ENCODE data around the gene CLCF1.
A peak's percentile ranks its signal among the peaks of the same experiment; 100 is the strongest.

CLCF1 gene

DNA sequence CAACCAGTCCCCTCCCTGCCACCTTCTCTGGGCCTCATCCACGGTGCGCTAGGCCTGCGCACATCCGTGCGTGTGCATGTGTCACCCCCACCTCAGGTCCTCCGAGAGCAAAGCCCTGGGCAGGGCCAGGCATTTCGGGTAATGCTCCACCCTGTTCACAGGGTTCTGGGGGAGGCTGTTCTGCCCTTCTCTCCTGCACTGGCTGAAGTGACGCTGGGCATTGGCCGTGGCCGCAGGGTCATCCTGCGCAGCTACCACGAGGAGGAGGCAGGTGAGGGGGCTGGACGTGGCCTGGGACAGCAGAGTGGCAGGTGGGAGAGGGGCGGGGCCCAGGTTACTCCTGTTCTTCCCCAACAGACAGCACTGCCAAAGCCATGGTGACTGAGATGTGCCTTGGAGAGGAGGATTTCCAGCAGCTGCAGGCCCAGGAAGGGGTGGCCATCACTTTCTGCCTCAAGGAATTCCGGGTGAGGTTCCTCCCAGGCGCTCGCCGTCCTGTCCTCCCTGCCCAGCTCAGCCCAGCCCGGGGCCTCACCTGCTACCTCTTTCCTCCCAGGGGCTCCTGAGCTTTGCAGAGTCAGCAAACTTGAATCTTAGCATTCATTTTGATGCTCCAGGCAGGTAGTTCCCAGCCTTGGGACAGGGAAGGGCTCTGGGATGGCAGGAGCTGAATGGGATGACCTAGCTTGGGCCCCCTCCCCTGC, 22.3 kb upstream of the CLCF1 start:
- no peak for DNase-seq

DNA sequence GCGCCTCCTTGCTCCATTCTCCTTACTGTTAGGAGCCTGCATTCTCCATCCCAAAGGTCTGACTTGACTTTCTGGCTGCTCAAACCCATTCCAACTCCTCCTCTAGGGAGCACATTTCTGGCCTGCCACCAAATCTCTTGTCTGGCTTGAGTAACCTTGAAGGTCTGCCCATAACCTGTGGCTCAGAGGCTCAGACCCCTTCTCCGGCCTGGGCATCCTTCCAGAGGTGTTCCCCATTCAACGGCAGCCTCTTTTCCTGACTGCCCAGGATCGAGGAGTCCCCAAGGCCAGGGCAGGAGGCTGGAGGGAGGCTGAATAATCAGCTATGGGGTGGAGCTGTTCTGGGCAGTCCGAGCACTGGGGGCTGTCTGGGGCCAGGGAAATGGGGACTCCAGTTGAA, 20.6 kb upstream of the CLCF1 start:
- DNase-seq, result no peak

DNA sequence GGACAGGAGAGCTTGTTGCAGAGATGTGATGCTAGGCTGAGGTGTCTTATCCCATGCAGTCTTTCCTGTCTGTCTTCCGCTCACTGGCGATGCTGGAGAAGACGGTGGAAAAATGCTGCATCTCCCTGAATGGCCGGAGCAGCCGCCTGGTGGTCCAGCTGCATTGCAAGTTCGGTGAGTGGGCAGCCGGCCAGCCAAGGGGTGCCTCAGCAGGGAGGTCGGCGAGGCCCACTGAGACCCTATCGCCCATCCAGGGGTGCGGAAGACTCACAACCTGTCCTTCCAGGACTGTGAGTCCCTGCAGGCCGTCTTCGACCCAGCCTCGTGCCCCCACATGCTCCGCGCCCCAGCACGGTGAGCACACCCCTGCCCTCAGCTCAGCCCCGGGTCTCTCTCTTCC, 20.0 kb upstream of the CLCF1 start:
- DNase-seq, result no peak

DNA sequence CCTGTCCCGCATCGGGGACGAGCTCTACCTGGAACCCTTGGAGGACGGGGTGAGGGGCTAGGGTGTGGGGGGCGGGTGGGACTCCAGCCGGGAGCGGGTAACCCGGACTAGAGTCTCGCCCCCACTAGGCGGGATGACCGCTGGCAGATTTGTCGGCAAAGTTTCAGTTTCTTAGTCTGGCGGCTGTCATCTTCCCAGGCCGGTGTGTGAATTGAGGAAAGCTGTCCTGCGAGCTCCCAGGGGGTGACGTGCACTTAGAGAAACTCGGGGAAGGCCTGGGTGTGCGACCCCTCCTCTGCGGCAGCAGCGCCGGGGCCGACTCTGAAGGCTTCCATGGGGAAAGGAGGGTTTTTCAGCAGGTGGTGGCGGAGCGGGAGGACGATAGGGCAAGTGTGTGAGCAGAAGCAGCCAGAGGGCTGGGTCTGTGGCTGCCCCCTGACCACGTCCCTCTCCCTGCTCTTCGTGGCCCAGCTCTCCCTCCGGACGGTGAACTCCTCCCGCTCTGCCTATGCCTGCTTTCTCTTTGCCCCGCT, 18.9 kb upstream of the CLCF1 start:
- DNase-seq, result no peak

DNA sequence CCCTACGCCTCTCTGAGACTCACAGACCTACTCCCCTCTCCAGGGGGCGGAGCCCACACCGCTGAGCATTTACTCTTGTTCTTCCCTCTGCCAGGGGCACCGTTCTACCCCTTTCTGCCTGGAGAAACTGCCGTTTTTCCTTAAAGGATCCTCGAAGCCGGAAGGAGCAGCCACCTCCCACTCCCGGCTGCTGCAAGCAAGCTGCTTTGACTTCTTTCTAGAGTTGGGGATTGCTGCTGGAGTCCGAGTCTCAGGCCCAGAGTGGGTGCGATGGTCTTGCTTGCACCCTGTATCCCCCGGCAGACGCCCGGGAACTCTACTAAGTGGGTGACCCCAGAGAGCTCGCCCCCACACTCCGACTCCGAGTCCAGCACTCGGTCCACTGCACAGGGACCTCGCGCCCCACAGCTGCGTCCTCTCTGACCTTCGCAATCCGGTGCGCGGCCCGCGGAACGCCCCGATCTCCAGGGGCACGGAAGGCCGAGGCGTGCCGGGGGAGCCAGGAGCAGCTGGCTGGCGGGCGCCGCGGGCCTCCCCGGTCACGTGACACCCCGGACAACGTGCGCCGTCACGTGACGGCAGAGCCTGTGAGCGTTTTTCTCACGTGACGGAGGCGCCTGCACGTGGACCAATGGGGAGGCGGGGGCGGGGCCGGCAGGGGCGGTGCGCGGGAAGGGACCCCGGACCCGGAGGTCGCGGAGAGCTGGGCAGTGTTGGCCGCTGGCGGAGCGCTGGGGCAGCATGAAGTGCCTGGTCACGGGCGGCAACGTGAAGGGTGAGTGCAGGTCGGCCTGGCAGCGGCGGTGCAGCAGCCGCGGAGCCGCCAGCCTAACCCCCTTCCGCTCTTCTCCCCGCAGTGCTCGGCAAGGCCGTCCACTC, 18.1 kb upstream of the CLCF1 start, which contains the start of gene RAD9A:
TSS of gene RAD9A (plus strand) at position 683 of the 879 bp plus-strand sequence. CDS start at position 742, 59 bp downstream.
- DNase-seq, result peak; percentile 92

DNA sequence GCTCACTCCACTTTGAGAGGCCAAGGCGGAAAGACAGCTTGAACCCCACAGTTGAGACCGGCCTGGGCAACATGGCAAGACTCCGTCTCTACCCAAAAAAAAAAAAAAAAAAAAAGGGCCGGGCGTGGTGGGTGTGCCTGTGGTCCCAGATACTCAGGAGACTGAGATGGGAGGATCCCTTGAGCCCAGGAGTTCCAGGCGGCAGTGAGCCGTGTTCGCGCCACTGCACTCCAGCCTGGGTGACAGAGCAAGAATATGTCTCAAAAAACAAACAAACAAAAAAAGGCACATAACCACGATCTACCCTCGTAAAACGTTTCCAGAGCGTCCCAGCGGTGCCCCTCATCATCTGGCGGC, 17.5 kb upstream of the CLCF1 start:
- no peak for DNase-seq

DNA sequence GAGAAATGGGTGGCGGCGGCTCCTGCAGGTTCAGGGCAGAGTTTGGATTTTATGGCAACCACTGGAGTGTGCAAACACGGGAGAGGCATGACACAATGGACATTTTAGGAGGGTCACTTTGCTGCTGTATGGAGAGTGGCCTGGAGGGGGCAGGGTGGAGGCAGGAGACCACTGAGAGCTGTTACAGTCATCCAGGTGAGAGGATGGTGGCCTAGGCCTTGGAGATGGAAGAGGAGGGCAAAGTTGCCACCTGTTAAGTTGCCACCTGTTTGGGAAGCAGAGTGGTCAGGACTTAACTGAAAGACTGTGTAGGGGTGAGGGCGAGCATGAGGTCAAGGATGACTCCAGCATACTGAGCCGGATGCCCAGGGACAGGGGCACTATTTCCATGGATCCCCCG, 16.1 kb upstream of the CLCF1 start:
- DNase-seq, result peak; percentile 65

DNA sequence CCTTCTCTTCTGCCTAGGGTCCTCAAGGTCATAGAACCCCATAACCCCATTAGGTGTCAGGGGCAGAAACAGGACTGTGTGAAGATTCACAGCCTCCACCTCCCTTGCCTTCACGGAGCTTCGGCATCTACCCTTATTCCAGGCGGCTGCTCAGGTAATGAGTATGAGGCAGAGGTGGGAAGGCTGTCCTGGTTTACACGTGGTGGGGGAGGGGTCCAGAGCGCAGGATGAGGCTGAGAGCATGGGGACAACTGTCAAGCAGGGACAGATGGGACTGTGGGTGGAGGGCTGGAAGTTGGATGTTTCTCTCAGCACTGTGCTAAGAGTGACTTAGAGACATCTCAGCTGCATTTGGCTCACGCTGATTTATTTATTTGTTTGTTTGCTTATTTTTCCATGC, 14.1 kb upstream of the CLCF1 start:
- DNase-seq, result no peak

DNA sequence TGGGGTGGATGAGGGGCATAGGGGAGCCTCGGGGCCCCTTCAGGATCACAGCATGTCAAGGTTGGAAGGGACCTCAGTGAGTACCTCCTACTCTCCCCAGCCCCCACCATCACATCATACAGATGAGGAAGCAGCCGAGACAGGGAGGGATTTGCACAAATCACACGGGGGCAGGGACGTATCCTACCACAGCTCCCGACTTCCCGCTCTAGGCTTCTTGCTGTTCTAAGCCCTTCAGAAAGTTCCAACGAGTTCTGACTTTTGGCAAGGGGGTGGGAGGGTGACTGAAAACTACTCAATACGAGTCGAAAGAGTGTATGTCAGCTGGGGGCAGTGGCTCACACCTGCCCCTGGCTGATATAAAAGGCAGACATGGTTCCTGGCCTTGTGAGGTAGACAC, 13.7 kb upstream of the CLCF1 start:
- no peak for DNase-seq

DNA sequence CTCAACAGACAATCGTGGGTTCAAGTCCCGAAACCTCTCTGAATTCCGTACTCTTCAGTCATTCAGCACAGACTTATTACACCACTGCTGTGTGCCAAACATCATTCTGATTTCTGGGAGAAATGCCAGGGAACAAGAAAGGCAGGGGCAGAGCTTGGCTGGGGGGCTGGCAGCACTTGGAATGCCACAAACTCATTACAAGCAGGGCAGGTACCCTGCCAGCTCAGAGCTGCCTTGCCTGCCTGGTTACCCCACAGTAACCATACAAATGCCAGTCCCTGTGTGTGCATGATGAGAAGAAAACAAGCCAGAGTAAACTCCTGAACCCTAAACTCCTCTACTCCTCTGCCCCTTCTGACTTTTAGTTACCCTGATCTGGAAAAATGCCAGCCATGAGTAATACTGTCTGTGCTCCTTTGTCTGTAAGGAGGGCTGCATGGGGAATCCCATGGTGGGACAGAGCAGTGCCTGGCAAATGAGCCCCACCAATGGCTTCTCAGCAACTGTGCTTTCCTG, 11.5 kb upstream of the CLCF1 start:
- DNase-seq, result no peak

DNA sequence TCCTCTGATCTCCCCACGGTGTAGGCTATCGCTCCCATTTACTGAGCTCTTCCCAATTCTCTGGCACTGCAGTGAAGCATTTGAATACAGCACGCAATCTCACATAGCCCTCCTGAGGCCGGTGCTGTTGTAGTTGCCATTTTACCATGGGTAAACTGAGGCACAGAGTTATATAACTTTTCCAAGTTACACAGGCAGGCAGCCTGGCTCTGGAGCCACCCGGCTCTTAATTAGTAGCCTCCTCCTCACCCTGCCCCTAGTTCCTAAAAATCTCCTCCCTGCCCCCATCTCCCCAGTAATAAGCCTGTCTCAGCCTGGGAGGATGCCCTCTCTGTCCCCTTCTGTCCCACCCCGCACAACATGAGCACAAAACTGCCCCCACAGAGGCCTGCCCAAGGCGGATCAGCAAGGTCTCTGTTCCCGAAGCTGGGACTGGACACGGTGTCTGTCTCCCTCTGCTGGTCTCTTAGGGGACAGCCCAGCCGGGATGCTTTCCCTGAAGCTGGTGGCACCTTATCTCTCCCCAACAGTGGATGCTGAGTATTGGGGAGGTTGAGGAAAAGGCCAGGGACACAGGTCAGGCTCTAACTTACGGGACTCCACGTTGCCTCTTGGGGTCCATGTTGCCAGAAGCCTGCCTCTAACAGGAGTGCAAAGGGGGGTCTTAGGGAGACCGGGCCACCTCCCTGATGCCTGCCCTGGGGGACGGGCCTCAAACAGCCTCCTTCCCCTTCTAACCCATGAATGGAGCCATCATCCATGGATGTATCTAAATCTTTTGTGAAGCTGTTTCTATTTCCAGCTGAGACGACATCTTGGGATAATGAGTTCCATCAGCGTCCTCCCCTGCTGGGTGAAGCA, 9.1 kb upstream of the CLCF1 start:
- DNase-seq, result peak; percentile 86

DNA sequence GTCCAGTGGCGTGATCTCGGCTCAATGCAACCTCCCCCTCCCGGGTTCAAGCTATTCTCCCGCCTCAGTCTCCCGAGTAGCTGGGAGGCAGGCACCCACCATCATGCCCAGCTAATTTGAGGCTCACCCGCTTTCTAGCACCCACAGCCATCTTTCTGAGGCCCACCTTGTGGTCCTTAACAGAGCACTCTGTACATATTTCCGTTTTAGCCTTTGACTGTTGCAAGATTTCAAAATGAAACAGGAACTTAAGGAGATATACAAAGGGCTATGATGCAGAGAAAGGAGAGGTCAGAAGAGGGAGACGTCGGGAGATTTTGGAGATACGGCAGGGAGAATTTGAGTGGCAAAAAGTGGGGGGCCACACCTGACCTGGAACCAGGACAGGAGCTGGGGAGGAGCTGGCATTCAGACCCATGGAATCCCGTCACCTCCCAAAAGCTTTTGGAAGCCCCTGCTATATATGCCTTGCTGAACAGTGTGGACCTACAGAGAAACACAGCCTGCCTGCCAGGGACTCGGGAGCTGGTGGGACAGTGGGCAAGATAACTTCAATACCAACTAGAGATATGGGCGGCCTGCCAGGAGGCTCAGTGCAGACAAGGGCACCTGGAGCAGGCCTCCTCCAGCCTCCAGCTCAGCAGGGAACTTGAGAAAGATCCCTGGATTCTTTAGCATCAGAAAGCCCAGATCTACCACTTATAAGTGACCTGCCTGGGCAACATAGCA, 8.0 kb upstream of the CLCF1 start:
- no peak for DNase-seq

DNA sequence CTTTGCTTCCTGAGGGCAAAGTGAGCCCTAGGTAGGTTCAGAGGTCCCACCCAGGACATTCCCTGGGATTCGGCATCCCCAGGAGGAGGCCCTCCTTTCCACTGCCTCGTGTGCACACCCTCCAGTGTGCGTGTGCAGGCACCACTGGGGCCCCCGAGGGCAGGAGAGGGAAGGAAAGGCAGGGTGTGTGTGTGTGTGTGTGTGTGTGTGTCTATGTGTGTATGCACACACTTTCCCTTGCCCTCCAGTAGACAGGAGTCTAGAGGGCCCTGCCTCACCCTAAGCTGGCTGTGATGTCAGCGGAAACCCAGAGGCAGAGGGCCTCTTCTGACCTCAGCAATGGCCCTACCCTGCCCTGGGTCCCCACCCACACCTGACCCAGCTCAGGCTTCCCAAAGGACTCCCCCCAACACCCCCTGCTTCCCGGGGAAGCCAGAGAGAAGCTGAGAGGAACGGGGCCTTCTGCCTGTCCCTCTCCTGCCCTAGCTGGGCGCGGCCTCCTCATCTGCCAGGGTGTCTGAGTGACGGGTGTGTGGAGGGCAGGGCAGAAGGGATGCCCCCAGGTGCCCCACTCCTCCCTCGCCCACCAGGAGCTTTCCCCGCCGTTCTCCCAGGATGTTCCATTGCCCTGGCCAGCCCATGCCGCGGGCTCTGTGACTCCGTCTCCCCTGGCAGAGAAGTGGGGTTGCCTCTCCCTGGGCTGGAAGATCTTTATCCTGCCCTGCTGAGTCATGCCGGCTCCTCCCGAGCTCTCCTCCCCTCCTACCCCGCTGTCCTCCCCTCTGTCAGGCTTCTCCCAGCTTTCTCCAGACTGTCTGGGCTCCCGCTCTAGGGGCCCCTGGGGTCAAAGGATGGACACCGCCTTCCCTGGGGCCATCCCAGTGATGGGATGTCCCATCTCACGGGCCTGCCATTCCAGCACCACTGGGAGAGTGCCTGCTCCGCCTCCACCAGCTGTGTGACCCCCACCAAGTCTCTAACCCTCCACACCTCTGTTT, 6.0 kb upstream of the CLCF1 start:
- no peak for DNase-seq

DNA sequence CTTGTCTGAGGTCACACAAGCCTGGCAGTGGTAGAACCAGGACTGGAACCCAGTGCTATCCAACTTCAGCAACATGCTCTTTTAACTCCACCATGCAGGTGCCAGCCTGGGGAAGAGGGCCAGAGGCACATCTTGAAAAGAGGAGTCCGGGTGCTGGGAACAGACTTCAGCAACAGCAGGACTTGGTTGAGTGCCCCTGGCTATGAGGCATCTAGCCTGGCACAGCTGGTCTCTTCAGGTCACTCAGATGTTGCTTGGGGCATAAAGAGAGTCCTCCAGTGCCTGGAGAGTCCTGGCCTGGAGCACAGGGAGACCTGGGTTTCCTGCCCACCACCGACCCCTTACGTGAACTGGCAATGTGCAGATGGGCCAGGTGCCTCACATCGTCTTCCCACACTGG, 5.1 kb upstream of the CLCF1 start:
- DNase-seq, result no peak

DNA sequence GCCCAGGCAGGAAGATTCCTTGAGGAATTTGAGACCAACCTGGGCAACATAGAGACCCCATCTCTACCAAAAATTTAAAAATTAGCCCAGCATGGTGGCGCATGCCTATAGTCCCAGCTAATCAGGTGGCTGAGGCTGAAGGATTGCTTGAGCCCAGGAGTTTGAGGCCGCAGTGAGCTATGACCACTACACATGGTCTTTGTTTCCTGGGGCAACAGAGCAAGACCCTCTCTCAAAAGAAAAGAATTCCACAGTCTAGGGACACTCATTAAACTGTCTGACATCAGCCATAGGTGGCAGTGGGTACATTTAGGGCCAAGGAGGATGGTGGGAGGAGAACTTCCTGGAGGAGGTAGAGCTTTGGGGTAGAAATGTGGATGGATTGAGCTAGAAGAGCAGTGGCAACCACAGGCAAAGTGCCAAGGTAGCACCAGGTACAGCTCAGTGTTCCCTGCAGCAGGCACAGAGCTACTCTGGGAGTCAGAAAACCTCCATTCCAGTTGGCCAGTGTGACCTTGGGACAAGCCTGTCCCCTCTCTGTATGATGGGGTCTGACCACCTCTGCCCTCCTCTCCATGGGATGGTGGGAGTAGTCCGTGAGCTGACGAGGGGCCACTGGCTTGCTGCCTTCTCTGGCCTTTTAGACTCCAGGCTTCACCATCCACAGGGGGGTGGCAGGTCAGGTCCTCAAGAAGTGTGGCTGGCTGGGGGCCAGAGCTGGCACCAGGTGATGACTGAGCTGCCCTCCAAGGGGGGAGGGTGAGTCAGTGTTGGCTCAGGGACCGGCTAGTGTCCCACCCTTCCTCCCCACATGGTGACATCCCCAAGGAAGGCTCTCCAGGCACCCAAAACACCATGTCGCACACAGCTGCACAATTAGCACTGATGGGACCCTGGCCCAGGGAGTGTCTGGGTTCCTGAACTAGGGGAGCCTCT, 3.7 kb upstream of the CLCF1 start:
- no peak for DNase-seq

DNA sequence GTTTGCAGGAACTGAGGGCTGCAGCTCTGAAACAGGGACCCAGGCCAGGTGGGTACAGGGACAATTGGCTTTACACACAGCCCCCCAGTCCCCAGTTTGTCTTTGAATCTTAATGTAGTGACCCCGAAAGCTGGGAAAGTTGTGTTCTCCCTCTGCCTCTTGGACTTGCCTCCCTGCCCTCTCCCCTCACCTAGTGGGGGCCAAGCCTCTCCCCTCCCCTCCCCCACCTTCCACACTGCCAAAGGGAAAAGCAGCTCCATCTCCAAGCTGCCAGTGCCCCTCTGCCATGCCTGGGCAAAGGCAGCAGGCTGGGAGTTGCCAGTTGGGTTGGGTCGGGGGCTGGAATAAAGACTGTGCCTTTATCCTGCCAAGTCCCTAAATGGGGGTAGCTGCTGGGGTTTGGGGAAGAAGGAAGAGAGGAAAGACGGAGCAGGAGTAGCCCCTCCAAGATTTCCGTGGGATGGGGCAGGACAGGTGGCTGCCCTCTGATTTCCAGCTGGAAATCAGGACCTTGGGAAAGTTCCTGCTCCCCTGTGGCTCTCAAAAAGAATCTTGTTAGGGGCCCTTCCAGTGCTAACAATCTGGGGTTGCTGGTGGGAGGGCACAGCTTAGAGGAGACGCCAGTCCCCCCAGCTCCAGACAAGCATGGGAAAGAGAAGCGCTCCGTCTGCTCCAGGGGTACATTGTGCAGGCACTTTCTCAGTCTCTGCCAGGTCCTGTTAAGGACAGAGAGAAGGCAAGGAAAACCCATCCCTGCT, 2.8 kb upstream of the CLCF1 start:
- DNase-seq, result no peak

DNA sequence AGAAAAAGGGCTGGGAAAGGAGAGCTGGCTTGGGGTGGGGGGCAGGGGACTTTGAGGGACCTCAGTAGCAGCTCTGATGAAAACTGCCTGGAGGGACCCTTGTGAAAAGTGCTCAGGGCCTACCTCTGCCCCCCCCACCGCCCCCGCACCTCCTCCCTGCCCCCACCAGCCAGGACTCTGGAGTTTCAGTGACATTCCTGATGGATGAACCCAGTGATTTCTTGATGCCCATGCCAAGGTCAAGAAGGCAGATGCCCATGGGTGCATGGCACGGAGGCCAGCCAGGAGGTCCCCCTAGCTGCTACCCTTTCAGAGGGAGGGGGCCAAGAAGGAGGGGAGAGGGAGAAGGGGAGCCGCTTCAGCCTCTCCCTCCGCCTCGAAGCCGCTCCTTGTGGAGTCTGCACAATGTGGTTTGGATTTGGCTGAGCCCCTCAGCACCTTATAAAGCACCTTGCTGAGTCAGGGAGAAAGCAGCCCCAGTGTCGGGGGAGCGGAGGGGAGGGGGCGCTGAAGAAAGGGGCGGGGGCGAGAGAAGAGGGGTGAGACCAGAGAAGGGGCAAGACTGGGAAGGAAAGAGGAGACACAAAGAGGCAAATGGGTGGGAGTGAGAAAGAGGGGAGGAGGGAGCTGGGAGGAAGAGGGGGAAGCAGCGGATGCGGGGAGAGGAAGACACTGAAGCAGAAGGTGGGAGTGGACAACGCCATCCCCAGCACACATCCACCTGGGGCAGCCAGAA, 2.1 kb upstream of the CLCF1 start:
- DNase-seq, result no peak

Data from activated naive CD4-positive, alpha-beta T cell treated with Interleukin-2 at 50 U/mL for 16 hours (primary cell).